Renal pelvis (tissue), 3 donors: ENCODE results near the gene LDLRAD1. TPM values are rescaled to one million over a fixed set of nuclear protein-coding genes. Genes with fewer than 3 reads are reported as not detected.

Source experiments
- polyA plus RNA-seq, 3 donors: library from polyadenylated mRNA; unstranded; fragments of 120-200 nt; gene quantifications; one replicate each; pipeline ENCODE4 v1.2.1, GENCODE V29; 2013; ENCODE audit not compliant: insufficient read length in 3 of 3

Gene LDLRAD1
- polyA plus RNA-seq, 3 donors, result 0.07 TPM; not detected in 2

Other genes starting within 250 kb of the LDLRAD1 start
- 10 to 100 TPM; 27.1 to 29.4 (median 28.4) TPM for gene NDC1, start 179.9 kb downstream of the LDLRAD1 start, polyA plus RNA-seq
- gene YIPF1, start 128.4 kb downstream of the LDLRAD1 start, polyA plus RNA-seq, result 10 to 100 TPM; 30.6 to 36.6 (median 35.5) TPM
- gene DIO1, start 124.0 kb downstream of the LDLRAD1 start, polyA plus RNA-seq, result 1 to 10 TPM; 5.4 to 7.1 (median 7.1) TPM
- gene IFT25, start 72.5 kb downstream of the LDLRAD1 start, polyA plus RNA-seq, result 10 to 100 TPM; 42.1 to 58.2 (median 53.9) TPM
- gene LRRC42, start 71.8 kb downstream of the LDLRAD1 start, polyA plus RNA-seq, result 10 to 100 TPM; 40.8 to 44.8 (median 42.4) TPM
- 100 to 1,000 TPM; 308 to 352 (median 329) TPM for gene TMEM59, start 35.0 kb upstream of the LDLRAD1 start, polyA plus RNA-seq
- 1 to 10 TPM; 7.2 to 10.0 (median 9.2) TPM for gene TCEANC2, start 35.4 kb upstream of the LDLRAD1 start, polyA plus RNA-seq
- gene CDCP2, start 134.8 kb upstream of the LDLRAD1 start, polyA plus RNA-seq, result under 1 TPM; 0.06 to 0.12 (median 0.10) TPM
- 1 to 10 TPM; 6.3 to 8.8 (median 8.5) TPM for gene CYB5RL, start 181.8 kb upstream of the LDLRAD1 start, polyA plus RNA-seq
- 10 to 100 TPM; 80.0 to 89.0 (median 85.8) TPM for gene MRPL37, start 182.0 kb upstream of the LDLRAD1 start, polyA plus RNA-seq